Mucosa of descending colon (tissue), 3 donors: Measurements from ENCODE around the gene PLPP3. TPM values are rescaled to one million over a fixed set of nuclear protein-coding genes. Genes with fewer than 3 reads are reported as not detected.

Source experiments
- ATAC-seq: fragments of 200-7000 bp; cut with Tn5 transposase; one replicate; pipeline ENCODE4 v1.9.1; 2020; ENCODE audit warnings: mild to moderate bottlenecking, moderate library complexity
- DNase-seq, 3 donors: peaks; one replicate each; pipeline ENCODE4 v3.0.0-alpha.2; 2020
- H3K36me3 ChIP-seq: fragments of 200-600 bp; one replicate; pipeline ENCODE4 v1.8.0; 2021; ENCODE audit warnings: low read depth, mild to moderate bottlenecking
- H3K4me1 ChIP-seq: fragments of 200-600 bp; one replicate; pipeline ENCODE4 v1.8.0; 2021; ENCODE audit warnings: low read depth, mild to moderate bottlenecking
- H3K4me3 ChIP-seq: fragments of 200-600 bp; one replicate; pipeline ENCODE4 v1.8.0; 2021; ENCODE audit warnings: mild to moderate bottlenecking
- H3K9me3 ChIP-seq: fragments of 200-600 bp; one replicate; pipeline ENCODE4 v1.8.0; 2021; ENCODE audit warnings: mild to moderate bottlenecking
- CTCF ChIP-seq: fragments of 200-600 bp; IDR thresholded peaks from one replicate; pipeline ENCODE4 v1.8.0; 2022; ENCODE audit warnings: antibody characterized with exemption, mild to moderate bottlenecking
- intact Hi-C, 2 donors: fragments of 100-400 bp; cut with DNase I in 1 of 2; cut with micrococcal nuclease in 1 of 2; formaldehyde crosslinking; loops; one replicate each; pipeline versions ENCODE4 v1.11.0 to v1.11.1; 2022; cut with DNase I, micrococcal nuclease
- total RNA-seq, 3 donors: library from RNA; stranded (reverse); fragmentation: NEBNext Ultra II Directional in 2 of 3; extraction: Animal tissue kit (Norgen Biotek cat#: 25700) in 2 of 3; gene quantifications; one replicate each; pipeline versions ENCODE4 v1.2.1 to v1.2.4, GENCODE V29; 2021 to 2023
- donor health status: DM: no; HTN: no; CAD: no; lungs with moderate emphysema.
- donor health status: DM: no; HTN: no; CAD: no.
- donor health status: DM: no; HTN: yes; CAD: no.

PLPP3 gene
- total RNA-seq, 3 donors from 2014 or later, result 25.3 to 80.5 (median 42.3) TPM

- TF ChIP-seq CTCF, result no peak
- Histone ChIP-seq H3K4me3 (no peak overlapping the region), H3K36me3 (no peaks in the 10 kb centered on the region), H3K9me3 (no peaks in the 10 kb centered on the region), H3K4me1 (peaks cover 6% of the 10 kb centered on the region)
- intact Hi-C loops, result no loop called here
- DNase-seq, result peak; percentile 70 to 81 (median 74)
- peak; percentile 90 for ATAC-seq
Observed at GRCh38 chr1:56508523-56508983, 70.8 kb downstream of the PLPP3 start.

- no peak for TF ChIP-seq CTCF
- ATAC-seq, result no peak
- DNase-seq, result no peak
- intact Hi-C loops, result no loop called here
- Histone ChIP-seq H3K36me3 (no peaks in the 10 kb centered on the region), H3K9me3 (no peaks in the 10 kb centered on the region), H3K4me1 (peaks cover 6% of the 10 kb centered on the region), H3K4me3 (no peak overlapping the region)
Observed at GRCh38 chr1:56507925-56508522, 71.3 kb downstream of the PLPP3 start.

- H3K36me3 ChIP-seq, result no peaks in the 10 kb centered on the region
- ATAC-seq (no peak), DNase-seq (no peak)
- TF ChIP-seq CTCF, result no peak
- no peaks in the 10 kb centered on the region for H3K9me3 ChIP-seq
- H3K4me1 ChIP-seq, result peaks cover 6% of the 10 kb centered on the region
- intact Hi-C loops, result no loop called here
- H3K4me3 ChIP-seq, result no peak overlapping the region
Observed at GRCh38 chr1:56506951-56507491, 72.3 kb downstream of the PLPP3 start.

- Histone ChIP-seq H3K36me3 (no peaks in the 10 kb centered on the region), H3K4me3 (no peak overlapping the region), H3K9me3 (no peaks in the 10 kb centered on the region), H3K4me1 (peaks cover 6% of the 10 kb centered on the region)
- intact Hi-C loops, result no loop called here
- peak; percentile 84 for ATAC-seq
- peak; percentile 70 to 77 (median 73) for DNase-seq
- TF ChIP-seq CTCF, result no peak
Observed at GRCh38 chr1:56505792-56506743, 73.3 kb downstream of the PLPP3 start.

GRCh38 chr1:56502700-56503245 is 76.6 kb downstream of the PLPP3 start:
- intact Hi-C loops, result no loop called here
- Histone ChIP-seq H3K4me1 (peaks cover 6% of the 10 kb centered on the region), H3K4me3 (no peak overlapping the region), H3K36me3 (no peaks in the 10 kb centered on the region), H3K9me3 (no peaks in the 10 kb centered on the region)
- no peak for TF ChIP-seq CTCF
- no peak for ATAC-seq
- DNase-seq, result no peak
